22Rv1 (cell line): ENCODE results near the gene CCDC175.
A peak's percentile ranks its signal among the peaks of the same experiment; 100 is the strongest.

Experiments
- H3K27ac ChIP-seq: fragments of 450-650 bp; 2 replicates; pipeline ENCODE4 v1.5.1; 2017
- CTCF ChIP-seq: fragments of 450-650 bp; IDR thresholded peaks from 2 replicates; pipeline ENCODE4 v1.5.1; 2017; ENCODE audit warnings: mild to moderate bottlenecking
- ZFX ChIP-seq: fragments of 450-650 bp; IDR thresholded peaks from 2 replicates; pipeline ENCODE4 v1.6.1; 2017; ENCODE audit warnings: antibody characterized with exemption, borderline replicate concordance

CCDC175 gene

GRCh38 chr14:59507063-59507751 is 69.4 kb downstream of the CCDC175 start:
- no peak overlapping the region for H3K27ac ChIP-seq
- TF ChIP-seq CTCF (peak; percentile 97), ZFX (no peak)

GRCh38 chr14:59503256-59503655 is 73.4 kb downstream of the CCDC175 start:
- H3K27ac ChIP-seq, result no peak overlapping the region
- no peak for TF ChIP-seq ZFX
- TF ChIP-seq CTCF, result no peak

GRCh38 chr14:59500732-59501131 is 75.9 kb downstream of the CCDC175 start:
- TF ChIP-seq CTCF (no peak), ZFX (no peak)
- no peak overlapping the region for H3K27ac ChIP-seq

GRCh38 chr14:59492384-59492783 is 84.2 kb downstream of the CCDC175 start:
- no peak overlapping the region for H3K27ac ChIP-seq
- no peak for TF ChIP-seq CTCF
- TF ChIP-seq ZFX, result no peak

- no peak overlapping the region for H3K27ac ChIP-seq
- TF ChIP-seq CTCF (no peak), ZFX (no peak)
Measured at GRCh38 chr14:59490756-59491155, 85.9 kb downstream of the CCDC175 start.

- H3K27ac ChIP-seq, result peak overlapping the region; percentile 91
- TF ChIP-seq ZFX, result no peak
- TF ChIP-seq CTCF, result no peak
Measured at GRCh38 chr14:59484639-59485175, 91.9 kb downstream of the CCDC175 start.

- peak within 1 kb of the TSS; percentile 91 for H3K27ac ChIP-seq
- no peak for TF ChIP-seq ZFX
- TF ChIP-seq CTCF, result peak; percentile 72
Measured at GRCh38 chr14:59483819-59484638, 92.6 kb downstream of the CCDC175 start, which contains the start of the genes JKAMP and L3HYPDH. JKAMP (plus strand) TSS chr14:59484517; CDS start chr14:59484590, 73 bp downstream. L3HYPDH (minus strand) TSS chr14:59484408; CDS start chr14:59484316, 92 bp downstream.
